GM12878 (cell line): ENCODE measurements around the gene CTDP1. TPM values are rescaled to one million over a fixed set of nuclear protein-coding genes. Genes with fewer than 3 reads are reported as not detected.

Source experiments
- ATAC-seq: fragments of 200-7000 bp; cut with Tn5 transposase; 3 replicates; pipeline ENCODE4 v1.9.1; 2020; ENCODE audit warnings: mild to moderate bottlenecking, moderate library complexity
- BruUV-seq: library from RNA; stranded (reverse); fragments of 400-500 nt; replicated peaks from 2 replicates; lab custom pipeline; 2021; lab: Mats Ljungman, UMichigan
- CTCF ChIA-PET: fragments of 300-600 bp; sonication (Branson Sonifier 250); formaldehyde crosslinking; extraction: SDS; loops from one replicate; lab custom pipeline; 2021; ENCODE audit warnings: inconsistent platforms; lab: Yijun Ruan, JAX
- POLR2A ChIA-PET: fragments of 350-600 bp; formaldehyde crosslinking; extraction: SDS; loops from one replicate; lab custom pipeline; 2021; ENCODE audit warnings: inconsistent platforms; lab: Charles Lee
- RAD21 ChIA-PET: fragments of 300-600 bp; sonication (Branson Sonifier 250); formaldehyde crosslinking; loops from one replicate; lab custom pipeline; 2023; ENCODE audit warnings: antibody characterized with exemption; ENCODE audit not compliant: unreplicated experiment; lab: Charles Lee
- SMC1A ChIA-PET: fragments of 300-600 bp; sonication (Branson Sonifier 250); formaldehyde crosslinking; loops from one replicate; lab custom pipeline; 2023; ENCODE audit not compliant: unreplicated experiment, uncharacterized antibody; lab: Charles Lee
- DNase-seq: peaks from one replicate; pipeline ENCODE4 v3.0.0-alpha.2; 2011; ENCODE audit warnings: low read depth, low spot score
- FAIRE-seq: peaks from 3 replicates; lab custom pipeline; 2011; peaks lifted over from hg19 to GRCh38; lab: Jason Lieb, UNC
- H2AFZ ChIP-seq: 2 replicates; pipeline ENCODE4 v1.6.0; 2011; ENCODE audit warnings: low read depth, low read length, control low read depth; ENCODE audit not compliant: control insufficient read depth
- H3K27ac ChIP-seq: 2 replicates; pipeline ENCODE4 v1.5.1; 2011; ENCODE audit warnings: control low read depth; ENCODE audit not compliant: control insufficient read depth, insufficient read depth
- H3K27me3 ChIP-seq, 2 experiments: replicated peaks in 1 of 2; 2 replicates each; pipeline versions ENCODE4 v1.6.0 to v1.6.1; 2011; ENCODE audit warnings: low read length in 1 of 2; ENCODE audit not compliant: control insufficient read depth in 2 of 2, insufficient read depth in 2 of 2
- H3K36me3 ChIP-seq, 2 experiments: 2 replicates each; pipeline ENCODE4 v1.5.1; 2011; ENCODE audit warnings: low read length in 1 of 2; ENCODE audit not compliant: control insufficient read depth in 2 of 2, insufficient read depth in 2 of 2
- H3K4me1 ChIP-seq: 2 replicates; pipeline ENCODE4 v1.6.1; 2011; ENCODE audit warnings: mild to moderate bottlenecking, low read length, moderate library complexity, mixed read lengths; ENCODE audit not compliant: control insufficient read depth, insufficient read depth
- H3K4me2 ChIP-seq: 2 replicates; pipeline ENCODE4 v1.6.0; 2011; ENCODE audit warnings: control low read depth; ENCODE audit not compliant: control insufficient read depth, insufficient read depth
- H3K4me3 ChIP-seq: fragments of 200-600 bp; sonication (generic); 2 replicates; pipeline ENCODE4 v1.5.1; 2016
- H3K79me2 ChIP-seq: 2 replicates; pipeline ENCODE4 v1.6.0; 2011; ENCODE audit warnings: low read length; ENCODE audit not compliant: control insufficient read depth, insufficient read depth
- H3K9ac ChIP-seq: 2 replicates; pipeline ENCODE4 v1.8.0; 2011; ENCODE audit warnings: low read length, control low read depth, mixed read lengths; ENCODE audit not compliant: control insufficient read depth, insufficient read depth
- H3K9me3 ChIP-seq: replicated peaks from 3 replicates; pipeline ENCODE4 v1.5.1; 2011; ENCODE audit warnings: mild to moderate bottlenecking, low read length; ENCODE audit not compliant: control insufficient read depth, insufficient read depth
- H4K20me1 ChIP-seq: 2 replicates; pipeline ENCODE4 v1.6.0; 2011; ENCODE audit not compliant: control insufficient read depth, insufficient read depth
- BCL3 ChIP-seq: IDR thresholded peaks from 2 replicates; pipeline ENCODE4 v1.6.1; 2011; ENCODE audit warnings: borderline replicate concordance, low read depth, mild to moderate bottlenecking, moderate library complexity, low read length; ENCODE audit not compliant: insufficient read depth, poor library complexity, severe bottlenecking
- BRCA1 ChIP-seq: IDR thresholded peaks from 2 replicates; pipeline ENCODE4 v1.6.1; 2011; ENCODE audit warnings: low read depth, low read length, improper control_type of control experiment
- FOXK2 ChIP-seq: fragments of 450-650 bp; IDR thresholded peaks from 2 replicates; pipeline ENCODE4 v1.6.1; 2017; ENCODE audit warnings: mild to moderate bottlenecking, moderate library complexity
- HDAC6 ChIP-seq: fragments of 200-600 bp; sonication (generic); IDR thresholded peaks from one replicate; pipeline ENCODE4 v1.8.0; 2017; ENCODE audit warnings: antibody characterized with exemption; ENCODE audit not compliant: unreplicated experiment
- MEF2A ChIP-seq: IDR thresholded peaks from 2 replicates; pipeline ENCODE4 v1.6.1; 2011; ENCODE audit warnings: low read depth, mild to moderate bottlenecking, low read length, moderate library complexity; ENCODE audit not compliant: insufficient read depth
- NFIC ChIP-seq: IDR thresholded peaks from 2 replicates; pipeline ENCODE4 v1.6.1; 2012; ENCODE audit warnings: low read depth, mild to moderate bottlenecking, inconsistent platforms, low read length, moderate library complexity
- SPI1 ChIP-seq: IDR thresholded peaks from 2 replicates; pipeline ENCODE4 v1.6.1; 2011; ENCODE audit warnings: low read depth, mild to moderate bottlenecking, low read length, moderate library complexity, borderline replicate concordance; ENCODE audit not compliant: insufficient read depth
- USF2 ChIP-seq: IDR thresholded peaks from 2 replicates; pipeline ENCODE4 v1.6.1; 2011; ENCODE audit warnings: low read depth, low read length, improper control_type of control experiment, borderline replicate concordance
- WGBS: methylation state at CpG from one replicate; pipeline ENCODE4 v1.1.6; 2016; ENCODE audit warnings: low lambda C conversion rate; ENCODE audit not compliant: insufficient replicate concordance, insufficient coverage; ENCODE audit errors: missing lambda C conversion rate; 5-methylcytosine and 5-hydroxymethylcytosine counted together
- in situ Hi-C: fragments of 300-500 bp; cut with MboI; formaldehyde crosslinking; loops from 9 replicates; pipeline ENCODE4 v1.14.3; 2018; ENCODE audit warnings: mixed read lengths
- intact Hi-C: fragments of 100-400 bp; cut with micrococcal nuclease; formaldehyde crosslinking; loops from one replicate; pipeline ENCODE4 v1.14.2; 2022; ENCODE audit not compliant: unreplicated experiment
- polyA plus RNA-seq, 11 experiments: library from polyadenylated mRNA; depleted of rRNA in 4 of 11; unstranded in 6 of 11; stranded (reverse) in 5 of 11; fragments of >200 nt; fragmentation: Nextera tagmentation in 4 of 11; fragmentation: Illumina TruSeq in 1 of 11; extraction: Ambion mirVana in 4 of 11; extraction: Trizol in 1 of 11; gene quantifications; 1 replicate in 1 of 11; 2 replicates in 10 of 11; pipeline versions ENCODE4 v1.2.1 to v1.2.3, GENCODE V29; 2011 to 2016; ENCODE audit warnings: inconsistent platforms in 2 of 11, missing spikeins in 2 of 11, low read depth in 1 of 11
- total RNA-seq, 4 experiments: library from RNA; depleted of rRNA in 3 of 4; stranded (reverse); fragments of >200 nt in 3 of 4; fragmentation: Illumina TruSeq in 1 of 4; extraction: Trizol in 1 of 4; gene quantifications; 2 replicates each; pipeline versions ENCODE4 v1.2.1 to v1.2.3, GENCODE V29; 2013 to 2021

Gene CTDP1
- total and polyA plus RNA-seq, 10 of the 15 experiments (the other 5 are each of a cell fraction or from before 2014, with no cell fraction given) = 0.32 to 31.3 (median 8.8) TPM

GRCh38 chr18:79637181-79637920, 42.3 kb upstream of the CTDP1 start (continued):
- no peak for TF ChIP-seq NFIC
- TF ChIP-seq USF2 = no peak
- no peak for TF ChIP-seq MEF2A
- no peak for TF ChIP-seq SPI1
- TF ChIP-seq, all 136 proteins: peak for 0

- no peaks in the 10 kb centered on the region for H4K20me1 ChIP-seq
- no peaks in the 10 kb centered on the region for H3K79me2 ChIP-seq
- SMC1A ChIA-PET = interaction anchor here (1.1 to 1.4 kb wide), 2 partner anchors 14 to 257 kb away, joined by 3 read pairs; no protein-coding TSS in a partner anchor
- in situ Hi-C loops (no loop called here), intact Hi-C loops (no loop called here)
- H3K36me3 ChIP-seq = no peaks in the 10 kb centered on the region
- POLR2A ChIA-PET = no interaction called here
- no TSS peak for BruUV-seq
- H3K9ac ChIP-seq = no peak overlapping the region
- TF ChIP-seq BCL3 = no peak
- TF ChIP-seq FOXK2 = no peak
- TF ChIP-seq HDAC6 = no peak
- no peak for TF ChIP-seq BRCA1
- FAIRE-seq = no peak
- RAD21 ChIA-PET = interaction anchor here (1.8 kb wide), 1 partner anchor 263 kb away, joined by 4 read pairs; no protein-coding TSS in a partner anchor
- CTCF ChIA-PET = interaction anchor here (1.1 to 1.3 kb wide), 3 partner anchors 242 to 263 kb away, joined by 3 to 4 read pairs (median 3); no protein-coding TSS in a partner anchor
- no peak overlapping the region for H3K4me3 ChIP-seq
- no peak for ATAC-seq
- H3K4me1 ChIP-seq = peaks cover 3% of the 10 kb centered on the region
- H2AFZ ChIP-seq = no peak overlapping the region
- DNase-seq = no peak
- no peak overlapping the region for H3K4me2 ChIP-seq
- H3K27ac ChIP-seq = no peak overlapping the region
- no peaks in the 10 kb centered on the region for H3K27me3 ChIP-seq
- no peaks in the 10 kb centered on the region; the same call in 2 of the 3 replicates for H3K9me3 ChIP-seq
- 78% methylated on average over 90 of the region's 99 CpGs for WGBS
Observed at GRCh38 chr18:79637921-79638909, 41.4 kb upstream of the CTDP1 start.
